Stimulated activated naive B cell treated with anti-CD40 and anti-IgM and Interleukin-4, amounts not matched to agents 10 μg/mL and 1 μg/mL and 100 μg/mL, for 72 hours (primary cell): Measurements from ENCODE around the gene TPRG1L.

Experiments
- ATAC-seq, 2 donors: fragments of 150-1000 bp; cut with Tn5 transposase; replicated peaks; 2 replicates each; pipeline ENCODE4 v1.10.0; 2021; ENCODE audit warnings: moderate library complexity in 1 of 2
- DNase-seq: peaks from one replicate; pipeline ENCODE4 v3.0.0; 2021
- H3K27ac Mint-ChIP-seq: one replicate; pipeline ENCODE4 v1.8.0; 2022; ENCODE audit warnings: mild to moderate bottlenecking, mixed read lengths
- H3K27me3 Mint-ChIP-seq, 2 donors: one replicate each; pipeline ENCODE4 v1.8.0; 2022; ENCODE audit warnings: mixed read lengths in 2 of 2
- H3K36me3 Mint-ChIP-seq, 2 donors: one replicate each; pipeline ENCODE4 v1.8.0; 2022; ENCODE audit warnings: mixed read lengths in 2 of 2, mild to moderate bottlenecking in 1 of 2
- H3K4me1 Mint-ChIP-seq, 2 donors: one replicate each; pipeline ENCODE4 v1.8.0; 2022; ENCODE audit warnings: mixed read lengths in 2 of 2, mild to moderate bottlenecking in 1 of 2
- H3K4me3 Mint-ChIP-seq, 2 donors: one replicate each; pipeline ENCODE4 v1.8.0; 2022; ENCODE audit warnings: mild to moderate bottlenecking in 2 of 2, mixed read lengths in 2 of 2, moderate library complexity in 1 of 2
- H3K9me3 Mint-ChIP-seq, 2 donors: one replicate each; pipeline ENCODE4 v1.8.0; 2022; ENCODE audit warnings: mixed read lengths in 2 of 2, mild to moderate bottlenecking in 1 of 2

The TPRG1L gene

GRCh38 chr1:3598522-3599285 is 26.1 kb upstream of the TPRG1L start:
- Mint-ChIP-seq H3K27ac (no peak overlapping the region), H3K9me3 (no peaks in the 10 kb centered on the region), H3K4me3 (no peak overlapping the region), H3K36me3 (no peaks in the 10 kb centered on the region), H3K4me1 (peaks cover 17 to 35% of the 10 kb centered on the region in 2 donors), H3K27me3 (no peaks in the 10 kb centered on the region)
- DNase-seq (no peak), ATAC-seq (no peak)

DNA sequence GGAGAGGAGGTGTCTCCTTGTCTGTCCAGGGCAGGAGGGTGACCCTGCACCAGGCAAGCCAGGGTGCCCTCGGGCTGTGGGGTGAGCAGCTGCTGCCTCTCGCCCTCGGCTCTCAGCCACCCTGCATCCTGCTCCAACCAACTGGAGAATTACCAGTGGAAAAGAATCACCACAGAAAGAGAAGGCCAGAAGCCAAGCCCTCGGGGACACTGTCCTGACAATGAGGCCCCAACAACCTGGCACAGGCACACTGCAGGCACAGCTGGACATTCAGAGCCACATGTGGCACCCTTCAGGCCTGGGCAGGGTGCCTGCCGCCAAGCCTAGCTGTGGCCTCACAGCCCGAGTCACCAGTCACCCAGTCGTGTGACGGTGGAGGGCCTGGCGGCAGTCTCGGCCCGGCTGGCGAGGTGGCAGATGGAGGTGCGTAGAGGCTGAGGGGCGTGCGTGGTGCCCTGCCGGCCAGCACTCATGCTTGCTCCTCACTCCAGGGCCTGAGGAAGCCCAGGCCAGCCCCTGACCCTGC is 25.5 kb upstream of the TPRG1L start:
- DNase-seq, result no peak
- no peak for ATAC-seq
- Mint-ChIP-seq H3K4me1 (peaks cover 15 to 31% of the 10 kb centered on the region in 2 donors), H3K9me3 (no peaks in the 10 kb centered on the region), H3K36me3 (no peaks in the 10 kb centered on the region), H3K4me3 (no peak overlapping the region), H3K27me3 (no peaks in the 10 kb centered on the region), H3K27ac (no peak overlapping the region)

- Mint-ChIP-seq H3K27ac (no peak overlapping the region), H3K9me3 (no peaks in the 10 kb centered on the region), H3K4me3 (no peak overlapping the region), H3K27me3 (no peaks in the 10 kb centered on the region), H3K4me1 (peaks cover 15 to 31% of the 10 kb centered on the region in 2 donors), H3K36me3 (no peaks in the 10 kb centered on the region)
- ATAC-seq (no peak), DNase-seq (no peak)
These were observed 25.0 kb upstream of the TPRG1L start for GRCh38 chr1:3599816-3600215.

DNA sequence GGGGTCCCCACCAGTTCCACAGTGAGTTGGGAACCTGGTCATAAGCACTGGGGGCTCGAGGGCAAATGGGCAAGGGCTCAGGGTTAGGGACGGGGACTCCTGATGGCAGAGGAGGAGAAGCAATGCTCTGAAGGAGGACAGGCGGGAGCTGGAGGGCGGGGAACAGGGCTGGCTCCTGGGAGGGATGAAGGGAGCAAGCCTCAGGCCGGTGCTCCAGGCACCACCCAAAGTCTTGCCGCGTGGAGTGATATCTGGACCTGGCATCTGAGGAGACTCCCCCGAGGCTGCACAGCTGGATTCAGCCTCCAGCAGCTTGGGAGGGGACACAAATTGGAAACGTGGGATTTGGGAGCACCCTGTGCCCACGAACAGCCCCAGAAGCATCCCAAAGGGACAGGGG is 24.5 kb upstream of the TPRG1L start:
- H3K4me1 Mint-ChIP-seq, result peaks cover 15 to 31% of the 10 kb centered on the region in 2 donors
- H3K4me3 Mint-ChIP-seq, result no peak overlapping the region
- no peaks in the 10 kb centered on the region for H3K36me3 Mint-ChIP-seq
- no peaks in the 10 kb centered on the region for H3K27me3 Mint-ChIP-seq
- H3K27ac Mint-ChIP-seq, result no peak overlapping the region
- ATAC-seq (no peak), DNase-seq (no peak)
- H3K9me3 Mint-ChIP-seq, result no peaks in the 10 kb centered on the region

DNA sequence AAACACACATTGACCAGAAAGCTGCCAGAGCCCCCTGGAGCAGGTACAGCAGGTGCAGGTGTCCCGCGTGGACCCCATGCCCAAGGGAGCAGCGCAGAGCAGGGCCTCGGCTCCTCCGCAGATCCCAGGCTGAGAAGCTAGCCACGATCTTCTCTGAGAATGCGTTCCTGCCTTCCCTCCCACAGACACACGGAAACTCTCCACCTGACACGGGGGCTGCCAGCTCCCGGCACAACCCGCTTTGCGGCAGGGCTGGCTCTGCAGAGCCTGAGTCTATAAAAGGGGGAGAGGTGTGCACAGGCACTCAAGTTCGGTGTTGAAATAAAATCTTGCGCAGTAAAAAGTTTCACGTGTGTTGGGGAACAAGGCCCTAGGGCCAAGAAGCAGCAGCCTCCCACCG is 23.1 kb upstream of the TPRG1L start:
- Mint-ChIP-seq H3K4me3 (no peak overlapping the region), H3K36me3 (no peaks in the 10 kb centered on the region), H3K27ac (no peak overlapping the region), H3K4me1 (peaks cover 15 to 25% of the 10 kb centered on the region in 2 donors), H3K27me3 (no peaks in the 10 kb centered on the region), H3K9me3 (no peaks in the 10 kb centered on the region)
- no peak for ATAC-seq
- no peak for DNase-seq

DNA sequence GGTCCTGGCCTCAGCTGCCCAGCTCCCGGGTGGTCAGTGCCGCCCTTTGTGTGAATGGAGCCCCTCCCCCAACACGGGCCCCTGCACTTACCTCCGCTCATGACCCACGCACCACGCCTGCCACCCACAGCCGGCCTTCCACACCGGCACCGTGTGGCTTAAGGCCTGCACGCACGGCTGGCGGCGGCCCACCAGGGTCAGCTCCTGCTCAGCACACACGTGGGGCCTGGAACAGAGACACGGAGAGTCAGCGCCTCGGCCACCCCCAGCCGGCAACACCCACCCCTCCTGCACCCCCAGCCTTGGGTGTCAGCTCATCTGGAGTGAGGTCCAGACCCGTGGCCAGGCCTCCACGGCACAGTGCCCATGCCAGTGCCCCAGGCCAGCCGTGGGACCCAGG is 22.4 kb upstream of the TPRG1L start:
- Mint-ChIP-seq H3K4me3 (no peak overlapping the region), H3K9me3 (no peaks in the 10 kb centered on the region), H3K4me1 (peaks cover 11 to 18% of the 10 kb centered on the region in 2 donors), H3K27ac (no peak overlapping the region), H3K27me3 (no peaks in the 10 kb centered on the region), H3K36me3 (no peaks in the 10 kb centered on the region)
- ATAC-seq (no peak), DNase-seq (no peak)

DNA sequence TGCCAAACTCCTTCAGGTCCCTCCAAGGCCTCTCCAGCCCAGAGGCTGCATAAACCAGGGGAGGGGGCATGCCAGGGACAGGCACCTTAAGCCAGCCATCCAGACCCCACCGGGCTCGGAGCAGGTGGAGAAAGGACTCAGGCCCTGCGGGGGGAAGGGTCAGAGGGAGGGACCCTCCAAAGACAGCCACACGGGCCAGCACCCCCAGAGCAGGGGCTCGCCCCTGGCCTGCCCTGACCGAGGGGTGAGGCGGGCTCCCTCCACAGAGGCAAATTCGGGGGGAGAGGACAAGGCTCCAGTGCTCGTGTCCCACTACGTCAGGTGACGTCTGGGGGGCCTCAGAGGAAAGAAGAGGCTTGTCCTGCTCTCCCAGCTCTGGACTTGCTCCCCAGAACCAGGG is 21.7 kb upstream of the TPRG1L start:
- no peaks in the 10 kb centered on the region for H3K27me3 Mint-ChIP-seq
- ATAC-seq (no peak), DNase-seq (no peak)
- H3K27ac Mint-ChIP-seq, result no peak overlapping the region
- H3K4me3 Mint-ChIP-seq, result no peak overlapping the region
- no peaks in the 10 kb centered on the region for H3K9me3 Mint-ChIP-seq
- H3K4me1 Mint-ChIP-seq, result peaks cover 4 to 11% of the 10 kb centered on the region in 2 donors
- no peaks in the 10 kb centered on the region for H3K36me3 Mint-ChIP-seq

- Mint-ChIP-seq H3K9me3 (no peaks in the 10 kb centered on the region), H3K36me3 (no peaks in the 10 kb centered on the region), H3K4me3 (no peak overlapping the region), H3K27me3 (no peaks in the 10 kb centered on the region), H3K4me1 (peaks cover 3 to 4% of the 10 kb centered on the region in 2 donors), H3K27ac (no peak overlapping the region)
- DNase-seq (no peak), ATAC-seq (no peak)
These were observed 21.0 kb upstream of the TPRG1L start for GRCh38 chr1:3603571-3604467.

- Mint-ChIP-seq H3K4me1 (peaks cover 0 to 3% of the 10 kb centered on the region in 2 donors), H3K4me3 (no peak overlapping the region), H3K27ac (no peak overlapping the region), H3K27me3 (peaks cover 5 to 6% of the 10 kb centered on the region in 2 donors), H3K9me3 (no peaks in the 10 kb centered on the region), H3K36me3 (no peaks in the 10 kb centered on the region)
- DNase-seq (no peak), ATAC-seq (no peak)
These were observed 20.3 kb upstream of the TPRG1L start for GRCh38 chr1:3604468-3604974.

DNA sequence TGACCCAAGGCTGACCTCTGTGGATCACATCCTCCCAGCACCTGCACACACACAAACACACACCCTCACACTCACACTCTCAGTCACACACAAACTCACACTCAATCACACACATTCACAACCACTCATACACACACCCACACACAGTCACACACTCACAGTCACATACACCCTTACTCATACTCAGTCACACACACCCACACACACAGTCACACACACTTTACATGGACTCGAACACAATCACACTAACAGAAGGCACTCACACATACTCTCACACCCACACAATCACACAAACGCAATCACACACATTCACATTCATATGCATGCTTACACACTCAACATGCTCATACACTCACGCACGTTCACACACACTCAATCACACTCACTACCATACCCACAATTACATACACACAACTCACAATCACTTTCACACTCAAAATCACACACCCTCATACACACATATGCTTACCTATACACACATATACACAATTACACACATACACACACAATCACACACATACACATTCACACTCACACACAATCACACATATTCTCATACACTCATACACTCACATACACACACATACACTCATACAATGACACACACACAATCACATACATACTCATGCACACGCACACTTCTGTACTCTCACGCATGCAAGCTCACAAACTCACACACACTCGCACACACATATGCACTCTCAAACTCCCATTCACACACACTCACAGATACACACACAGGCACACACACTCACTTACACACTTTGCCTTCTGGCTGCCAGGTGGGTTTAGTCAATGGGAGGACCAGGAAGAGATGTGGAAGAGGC is 19.6 kb upstream of the TPRG1L start:
- H3K9me3 Mint-ChIP-seq, result no peaks in the 10 kb centered on the region
- H3K36me3 Mint-ChIP-seq, result no peaks in the 10 kb centered on the region
- DNase-seq (no peak), ATAC-seq (no peak)
- H3K27ac Mint-ChIP-seq, result no peak overlapping the region
- H3K4me3 Mint-ChIP-seq, result no peak overlapping the region
- peaks cover 0 to 3% of the 10 kb centered on the region in 2 donors for H3K4me1 Mint-ChIP-seq
- peaks cover 5 to 10% of the 10 kb centered on the region in 2 donors for H3K27me3 Mint-ChIP-seq

DNA sequence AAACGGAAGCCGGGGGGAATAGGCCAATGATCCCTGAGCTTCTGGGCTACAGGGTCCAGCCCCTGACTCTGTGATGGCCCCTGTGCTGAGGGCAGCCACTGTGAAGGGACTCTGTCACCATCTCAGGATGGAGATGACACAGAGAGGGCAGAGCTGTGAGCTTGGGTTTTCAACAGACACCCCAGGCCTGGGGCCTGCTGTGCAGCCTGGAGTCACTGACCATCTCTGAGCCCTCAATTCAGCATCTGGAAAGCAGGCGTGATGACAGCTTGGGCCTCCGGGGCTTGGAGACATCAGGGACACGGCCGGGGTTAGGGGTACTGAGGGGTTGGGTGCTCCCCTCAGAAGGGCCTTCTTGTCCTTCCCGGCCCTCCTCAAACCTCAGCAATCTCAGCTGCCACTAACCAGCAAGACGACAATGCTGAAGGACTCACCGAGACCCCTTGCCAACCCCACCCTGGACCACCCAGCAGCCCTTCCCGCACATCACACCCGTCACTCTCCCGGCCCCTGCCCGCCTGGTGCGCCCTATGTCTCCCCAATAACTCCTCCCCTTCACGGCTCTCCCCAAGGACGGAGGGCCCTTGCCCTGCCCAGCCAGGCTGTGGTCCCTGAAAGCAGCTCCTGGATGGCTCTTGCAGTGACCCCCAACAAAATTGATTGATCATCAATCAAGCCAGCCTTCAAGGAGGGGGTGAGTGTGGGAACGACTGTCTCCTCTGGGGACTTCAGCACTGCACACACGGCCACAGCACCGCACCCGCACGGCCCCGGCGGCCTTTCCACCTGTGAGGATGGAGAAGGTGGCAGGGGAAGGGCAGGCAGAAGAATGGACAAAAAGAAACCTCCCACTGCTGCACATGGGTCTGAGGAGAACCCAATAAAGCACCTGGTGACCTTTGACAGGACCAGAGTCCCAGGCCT is 17.8 kb upstream of the TPRG1L start:
- Mint-ChIP-seq H3K4me1 (peaks cover 12 to 17% of the 10 kb centered on the region in 2 donors), H3K27me3 (peaks cover 15 to 24% of the 10 kb centered on the region in 2 donors), H3K4me3 (no peak overlapping the region), H3K27ac (no peak overlapping the region), H3K36me3 (no peaks in the 10 kb centered on the region), H3K9me3 (no peaks in the 10 kb centered on the region)
- ATAC-seq (no peak), DNase-seq (no peak)

GRCh38 chr1:3607703-3608065 is 17.1 kb upstream of the TPRG1L start:
- H3K4me3 Mint-ChIP-seq, result no peak overlapping the region
- no peaks in the 10 kb centered on the region for H3K9me3 Mint-ChIP-seq
- DNase-seq (no peak), ATAC-seq (no peak)
- H3K4me1 Mint-ChIP-seq, result peaks cover 13 to 18% of the 10 kb centered on the region in 2 donors
- H3K36me3 Mint-ChIP-seq, result no peaks in the 10 kb centered on the region
- H3K27ac Mint-ChIP-seq, result no peak overlapping the region
- H3K27me3 Mint-ChIP-seq, result peaks cover 17 to 26% of the 10 kb centered on the region in 2 donors

GRCh38 chr1:3608154-3608553 is 16.7 kb upstream of the TPRG1L start:
- Mint-ChIP-seq H3K36me3 (no peaks in the 10 kb centered on the region), H3K9me3 (no peaks in the 10 kb centered on the region), H3K27me3 (peaks cover 19 to 26% of the 10 kb centered on the region in 2 donors), H3K4me1 (peaks cover 13 to 18% of the 10 kb centered on the region in 2 donors), H3K27ac (no peak overlapping the region), H3K4me3 (no peak overlapping the region)
- no peak for DNase-seq
- no peak for ATAC-seq
